Vagina (tissue), 2 donors: ENCODE data around the gene KLHL29. TPM values are rescaled to one million over a fixed set of nuclear protein-coding genes. Genes with fewer than 3 reads are reported as not detected.

Experiments
- DNase-seq, 2 donors: peaks; one replicate each; pipeline ENCODE4 v3.0.0-alpha.2; 2017; ENCODE audit errors: extremely low spot score in 2 of 2
- H3K27ac ChIP-seq: fragments of 200-600 bp; sonication (generic); one replicate; pipeline ENCODE4 v1.5.1; 2019
- H3K27me3 ChIP-seq: fragments of 200-600 bp; sonication (generic); one replicate; pipeline ENCODE4 v1.5.1; 2019
- H3K36me3 ChIP-seq, 2 donors: fragments of 200-600 bp; sonication (generic); one replicate each; pipeline ENCODE4 v1.5.1; 2017 to 2019
- H3K4me1 ChIP-seq: fragments of 200-600 bp; sonication (generic); one replicate; pipeline ENCODE4 v1.5.1; 2019
- H3K4me3 ChIP-seq, 2 donors: fragments of 200-600 bp; sonication (generic); 1 replicate in 1 of 2; 2 replicates in 1 of 2; pipeline ENCODE4 v1.5.1; 2016 to 2019
- H3K9me3 ChIP-seq: fragments of 200-600 bp; sonication (generic); one replicate; pipeline ENCODE4 v1.5.1; 2019
- CTCF ChIP-seq, 3 experiments: fragments of 450-650 bp in 2 of 3; fragments of 200-600 bp in 1 of 3; sonication (generic) in 1 of 3; IDR thresholded peaks; one replicate each; pipeline ENCODE4 v1.5.1; 2017 to 2019; ENCODE audit warnings: antibody characterized with exemption in 3 of 3, mild to moderate bottlenecking in 2 of 3, moderate library complexity in 2 of 3
- POLR2A ChIP-seq, 2 donors: fragments of 450-650 bp; IDR thresholded peaks; one replicate each; pipeline ENCODE4 v1.6.1; 2017; ENCODE audit warnings: antibody characterized with exemption in 2 of 2, mild to moderate bottlenecking in 2 of 2, moderate library complexity in 2 of 2
- POLR2AphosphoS5 ChIP-seq, 2 donors: sonication (generic); formaldehyde crosslinking; IDR thresholded peaks; one replicate each; pipeline ENCODE4 v1.9.0; 2017; ENCODE audit warnings: antibody characterized with exemption in 2 of 2, mild to moderate bottlenecking in 2 of 2, low read depth in 1 of 2; ENCODE audit not compliant: insufficient read depth in 1 of 2
- intact Hi-C: fragments of 100-400 bp; cut with DNase I; formaldehyde crosslinking; loops from one replicate; pipeline ENCODE4 v1.15.1; 2023
- total RNA-seq: library from RNA; depleted of rRNA; stranded (reverse); fragments of >200 nt; gene quantifications from one replicate; pipeline ENCODE4 v1.2.3, GENCODE V29; 2016

Gene KLHL29
- total RNA-seq, 1 donor from 2014 or later = 19.4 TPM

- Histone ChIP-seq H3K36me3 (no peaks in the 10 kb centered on the region), H3K27ac (no peak overlapping the region), H3K9me3 (no peaks in the 10 kb centered on the region), H3K4me3 (no peak overlapping the region), H3K4me1 (no peaks in the 10 kb centered on the region), H3K27me3 (no peaks in the 10 kb centered on the region)
- no peak for TF ChIP-seq POLR2A (IDR thresholded peaks at IDR 0.05)
- TF ChIP-seq CTCF (IDR thresholded peaks at IDR 0.05) = no peak
- TF ChIP-seq POLR2AphosphoS5 (IDR thresholded peaks at IDR 0.05; ENCODE audit: insufficient read depth in 1 of 2, low read depth in 1 of 2) = no peak
- DNase-seq = no peak
- intact Hi-C loops = no loop called here
Observed at GRCh38 chr2:23631389-23631788, 246.4 kb downstream of the KLHL29 start.

DNA sequence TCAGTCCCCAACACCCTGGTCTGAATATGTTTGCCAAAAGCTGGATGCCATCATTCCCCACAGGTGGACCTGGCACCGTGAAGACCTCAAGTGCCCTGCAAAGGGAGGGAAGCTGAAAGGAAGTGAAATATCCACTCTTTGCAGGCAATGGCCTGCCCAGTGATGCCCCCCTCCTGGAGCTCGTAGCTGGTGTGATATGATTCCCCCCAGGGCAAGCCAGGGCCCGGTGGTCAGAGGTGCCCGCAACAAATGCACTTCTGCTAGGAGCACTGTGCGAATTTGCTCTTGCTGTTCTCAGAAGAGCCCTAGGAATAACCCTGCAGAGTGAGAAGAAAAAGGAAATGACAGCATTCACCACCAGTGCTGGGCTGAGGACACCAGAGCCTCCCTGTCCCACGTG is 247.4 kb downstream of the KLHL29 start:
- Histone ChIP-seq H3K36me3 (no peaks in the 10 kb centered on the region), H3K27me3 (no peaks in the 10 kb centered on the region), H3K4me3 (no peak overlapping the region), H3K4me1 (peaks cover 9% of the 10 kb centered on the region), H3K27ac (no peak overlapping the region), H3K9me3 (no peaks in the 10 kb centered on the region)
- intact Hi-C loops = no loop called here
- no peak for TF ChIP-seq CTCF (IDR thresholded peaks at IDR 0.05)
- TF ChIP-seq POLR2AphosphoS5 (IDR thresholded peaks at IDR 0.05; ENCODE audit: insufficient read depth in 1 of 2, low read depth in 1 of 2) = no peak
- TF ChIP-seq POLR2A (IDR thresholded peaks at IDR 0.05) = no peak
- no peak for DNase-seq

- H3K36me3 ChIP-seq = no peaks in the 10 kb centered on the region
- TF ChIP-seq CTCF (IDR thresholded peaks at IDR 0.05) (no peak), POLR2AphosphoS5 (IDR thresholded peaks at IDR 0.05; ENCODE audit: insufficient read depth in 1 of 2, low read depth in 1 of 2) (no peak), POLR2A (IDR thresholded peaks at IDR 0.05) (no peak)
- DNase-seq = no peak
- peaks cover 11% of the 10 kb centered on the region for H3K4me1 ChIP-seq
- H3K9me3 ChIP-seq = no peaks in the 10 kb centered on the region
- no peak overlapping the region for H3K27ac ChIP-seq
- intact Hi-C loops = no loop called here
- H3K4me3 ChIP-seq = no peak overlapping the region
- no peaks in the 10 kb centered on the region for H3K27me3 ChIP-seq
Observed at GRCh38 chr2:23632831-23633395, 247.9 kb downstream of the KLHL29 start.

DNA sequence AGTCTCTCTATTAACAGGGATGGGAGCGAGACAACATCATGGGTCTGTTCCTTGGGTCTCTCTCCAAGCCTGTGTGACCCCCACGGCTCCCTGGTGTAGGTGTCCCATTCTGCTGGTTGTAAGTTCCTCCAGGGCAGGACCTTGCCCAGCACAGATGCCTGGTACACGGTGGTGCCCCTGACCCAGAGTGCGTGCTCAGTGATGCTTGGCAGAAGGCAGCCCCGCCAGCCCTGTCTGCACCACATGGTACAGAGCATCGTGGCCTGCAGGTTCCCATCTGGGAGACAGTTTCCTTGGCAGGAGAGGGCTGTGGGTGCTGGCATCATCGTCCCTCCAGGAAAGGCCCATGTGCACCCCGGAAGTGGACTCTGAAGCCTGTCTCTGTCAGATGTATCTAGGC is 249.0 kb downstream of the KLHL29 start:
- Histone ChIP-seq H3K27ac (no peak overlapping the region), H3K4me1 (peaks cover 11% of the 10 kb centered on the region), H3K36me3 (no peaks in the 10 kb centered on the region), H3K9me3 (no peaks in the 10 kb centered on the region), H3K4me3 (no peak overlapping the region), H3K27me3 (no peaks in the 10 kb centered on the region)
- TF ChIP-seq CTCF (IDR thresholded peaks at IDR 0.05) = no peak
- no peak for TF ChIP-seq POLR2A (IDR thresholded peaks at IDR 0.05)
- no peak for TF ChIP-seq POLR2AphosphoS5 (IDR thresholded peaks at IDR 0.05; ENCODE audit: insufficient read depth in 1 of 2, low read depth in 1 of 2)
- intact Hi-C loops = no loop called here
- no peak for DNase-seq

DNA sequence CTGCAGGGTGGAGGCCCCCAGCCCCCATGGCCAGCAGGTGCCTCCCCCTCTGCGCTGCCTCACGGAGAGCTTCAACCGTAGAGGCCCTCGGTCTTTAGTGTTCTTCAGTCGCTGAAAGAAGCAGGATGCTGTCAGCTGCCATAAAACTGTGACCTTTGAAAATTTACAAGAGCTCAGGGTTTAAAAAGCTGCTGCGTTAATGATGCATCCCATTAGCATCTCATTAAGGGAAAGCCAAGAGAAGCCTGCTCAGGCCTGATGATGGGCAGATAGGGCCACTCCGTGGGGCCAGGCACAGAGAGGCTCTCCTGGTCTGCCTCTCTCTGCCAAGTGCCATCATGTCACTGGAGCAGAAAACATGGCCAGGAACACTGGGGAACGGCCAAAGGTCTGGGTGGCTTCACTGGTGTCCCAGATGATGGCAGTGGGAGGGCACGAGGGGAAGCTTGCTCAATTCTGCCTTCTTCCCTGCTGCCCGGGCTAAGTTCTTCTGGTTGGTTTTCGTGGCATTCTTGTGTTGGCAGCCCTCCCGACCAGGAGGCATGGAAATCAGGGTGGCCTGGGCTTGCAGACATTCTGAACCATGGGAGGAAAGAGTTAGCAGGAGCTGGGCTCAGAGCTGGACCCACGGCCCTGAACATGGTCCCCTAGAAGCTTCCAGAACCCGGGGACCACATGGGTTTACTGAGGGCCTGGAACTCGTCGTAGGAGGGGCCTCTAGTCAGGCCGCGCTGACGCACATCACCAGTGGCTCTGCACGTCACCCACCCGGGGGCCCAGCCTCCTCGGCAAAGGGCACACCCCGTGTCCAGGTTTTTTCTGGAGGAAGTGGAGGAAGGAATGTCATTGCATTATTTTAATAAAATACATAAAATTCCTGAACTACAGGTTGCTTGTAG is 250.7 kb downstream of the KLHL29 start:
- no peak overlapping the region for H3K4me3 ChIP-seq
- TF ChIP-seq POLR2A (IDR thresholded peaks at IDR 0.05) (no peak), POLR2AphosphoS5 (IDR thresholded peaks at IDR 0.05; ENCODE audit: insufficient read depth in 1 of 2, low read depth in 1 of 2) (no peak), CTCF (IDR thresholded peaks at IDR 0.05) (no peak)
- no peaks in the 10 kb centered on the region for H3K36me3 ChIP-seq
- peaks cover 11% of the 10 kb centered on the region for H3K4me1 ChIP-seq
- intact Hi-C loops = no loop called here
- no peak overlapping the region for H3K27ac ChIP-seq
- H3K9me3 ChIP-seq = no peaks in the 10 kb centered on the region
- DNase-seq = no peak
- no peaks in the 10 kb centered on the region for H3K27me3 ChIP-seq
